ENCODE data around the gene TARM1.
A peak's percentile ranks its signal among the peaks of the same experiment; 100 is the strongest.

Gene TARM1

DNA sequence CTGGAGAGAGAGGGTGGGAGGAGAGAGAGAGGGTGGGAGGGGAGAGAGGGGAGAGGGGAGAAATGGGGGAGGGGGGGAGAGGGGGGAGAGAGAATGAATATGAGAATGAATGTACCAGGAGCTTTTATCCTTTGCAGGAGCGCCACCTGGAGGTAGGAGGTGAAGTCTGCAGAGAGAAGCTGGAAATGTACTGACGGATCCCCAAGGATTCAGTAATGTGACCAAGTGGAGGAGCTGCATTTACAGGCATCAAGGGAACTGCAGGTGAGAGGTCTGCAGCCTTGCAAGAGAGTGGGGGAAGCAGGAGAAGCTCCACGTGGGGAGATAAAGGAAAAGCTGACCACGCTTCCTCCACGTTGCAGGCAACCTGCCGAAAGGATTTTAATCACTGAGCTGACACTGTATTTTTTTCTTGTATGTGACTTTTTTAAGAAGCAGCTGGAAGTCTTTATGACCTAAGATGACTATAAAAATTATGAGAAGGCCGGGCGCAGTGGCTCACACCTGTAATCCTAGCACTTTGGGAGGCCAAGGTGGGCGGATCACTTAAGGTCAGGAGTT, 51.2 kb downstream of the TARM1 start:
- peak; percentile 55 for DNase-seq

- no peak for DNase-seq
Observed at GRCh38 chr19:54029301-54029700, 51.9 kb downstream of the TARM1 start.

GRCh38 chr19:54026656-54027055, 54.5 kb downstream of the TARM1 start:
- DNase-seq, result no peak

GRCh38 chr19:54024660-54025059, 56.5 kb downstream of the TARM1 start:
- DNase-seq, result no peak

DNA sequence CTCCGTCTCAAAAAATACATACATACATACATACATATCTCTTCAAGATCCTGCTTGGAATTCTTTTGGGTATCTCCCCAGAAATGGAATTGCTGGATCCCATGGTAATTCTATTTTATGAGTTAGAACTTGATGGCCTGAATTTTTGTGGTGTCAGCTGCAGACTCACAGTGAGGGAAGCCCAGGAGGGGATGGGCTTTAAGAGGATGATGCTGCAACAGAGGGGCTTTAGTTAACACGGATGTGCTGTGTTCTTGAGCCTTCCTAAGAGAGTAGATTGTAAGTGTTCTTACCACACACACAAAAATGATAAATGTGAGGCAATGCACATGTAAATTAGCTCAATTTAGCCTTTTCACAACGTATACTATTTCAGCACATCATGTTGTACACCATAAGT, 58.0 kb downstream of the TARM1 start:
- DNase-seq, result no peak

- no peak for DNase-seq
Observed at GRCh38 chr19:54021932-54022331, 59.2 kb downstream of the TARM1 start.

GRCh38 chr19:54021363-54021762, 59.8 kb downstream of the TARM1 start:
- no peak for DNase-seq

Measured in activated CD4-positive, alpha-beta T cell treated with anti-CD3 and anti-CD28 coated beads, Interleukin-2, amount 50 U/mL, for 1 hour (primary cell).